ENCODE data around the gene CDC25A. TPM values are rescaled to one million over a fixed set of nuclear protein-coding genes. Genes with fewer than 3 reads are reported as not detected.

CDC25A gene
- total RNA-seq: 10 to 100 TPM; 55.7 to 57.4 TPM

DNA sequence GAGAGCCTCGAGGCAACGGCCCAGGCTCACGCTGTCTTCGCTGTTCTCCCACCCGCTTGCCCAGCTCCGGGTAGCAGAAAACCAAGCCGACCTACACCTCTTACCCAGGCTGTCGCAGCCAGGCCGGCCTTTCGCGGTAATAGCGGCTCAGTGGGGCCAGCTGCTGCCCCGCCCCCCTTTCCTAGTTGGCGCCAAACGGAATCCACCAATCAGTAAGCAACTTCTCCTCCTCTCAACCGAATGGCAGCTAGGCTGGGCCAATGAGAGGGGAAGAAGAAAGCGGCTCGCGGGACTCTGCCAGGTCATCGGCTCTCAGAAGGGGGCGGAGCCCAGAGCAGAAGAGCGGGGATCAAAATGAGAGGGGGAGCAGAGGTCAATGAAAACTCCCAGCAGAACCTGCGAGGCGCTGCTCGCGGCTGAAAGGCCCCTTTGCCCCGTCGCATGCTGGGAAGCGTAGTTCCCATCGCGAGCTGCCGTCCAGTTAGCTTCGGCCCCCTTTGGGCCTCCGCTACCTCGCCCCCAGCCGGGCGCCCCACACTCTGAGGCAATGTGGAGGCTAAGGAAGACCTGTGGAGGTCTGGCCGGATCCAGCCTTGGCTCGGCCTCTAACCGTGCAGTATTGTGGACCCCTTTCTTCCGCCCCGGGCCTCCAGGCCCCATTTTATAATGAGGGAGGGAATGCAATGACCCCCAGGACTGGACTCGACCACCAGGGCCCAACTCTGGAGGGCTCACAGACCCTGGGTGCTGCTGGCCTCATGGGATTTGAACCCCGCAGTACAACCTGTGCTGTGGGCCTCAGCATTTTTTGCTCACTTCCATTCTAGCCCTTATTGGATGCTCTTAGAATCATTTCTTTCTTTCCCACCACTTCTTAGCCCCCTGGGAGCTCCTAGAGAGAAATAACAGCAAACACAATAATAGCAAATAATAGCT, at the start of gene CDC25A:
TSS of gene CDC25A (minus strand) at position 152 of the 936 bp plus-strand sequence. CDS start 470 bp downstream, outside the sequence.
- Mint-ChIP-seq H3K9me3 (no peaks in the 10 kb centered on the region), H3K36me3 (peaks cover 37% of the 10 kb centered on the region), H3K4me1 (peaks cover 18% of the 10 kb centered on the region), H3K27me3 (peaks cover 22% of the 10 kb centered on the region), H3K4me3 (peak within 1 kb of the TSS; percentile 98), H3K27ac (peak within 1 kb of the TSS; percentile 82)
- peak; percentile 95 for DNase-seq

DNA sequence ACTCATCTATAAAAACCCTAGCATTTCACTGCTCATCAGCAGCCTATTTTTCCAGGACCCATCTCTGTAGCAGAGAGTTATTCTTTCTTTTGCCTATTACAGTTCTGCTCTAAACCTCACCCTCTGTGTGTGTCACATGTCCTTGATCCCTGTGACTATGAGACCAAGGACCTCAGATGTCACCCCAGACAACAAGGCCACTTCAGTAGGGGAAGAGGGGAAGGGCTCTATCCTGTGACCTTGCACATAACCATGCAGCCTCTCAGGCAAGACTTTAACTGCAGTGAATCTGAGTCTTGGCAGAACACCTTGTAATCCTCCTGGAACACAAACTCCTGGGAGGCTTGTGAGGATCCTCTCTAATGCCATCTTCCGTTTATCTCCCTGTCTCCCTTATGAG, 48.3 kb upstream of the CDC25A start:
- H3K27ac Mint-ChIP-seq: no peak overlapping the region
- H3K4me3 Mint-ChIP-seq: no peak overlapping the region
- H3K27me3 Mint-ChIP-seq: peaks cover 3% of the 10 kb centered on the region
- no peak for DNase-seq
- H3K4me1 Mint-ChIP-seq: peaks cover 13% of the 10 kb centered on the region
- H3K9me3 Mint-ChIP-seq: no peaks in the 10 kb centered on the region
- H3K36me3 Mint-ChIP-seq: no peaks in the 10 kb centered on the region

DNA sequence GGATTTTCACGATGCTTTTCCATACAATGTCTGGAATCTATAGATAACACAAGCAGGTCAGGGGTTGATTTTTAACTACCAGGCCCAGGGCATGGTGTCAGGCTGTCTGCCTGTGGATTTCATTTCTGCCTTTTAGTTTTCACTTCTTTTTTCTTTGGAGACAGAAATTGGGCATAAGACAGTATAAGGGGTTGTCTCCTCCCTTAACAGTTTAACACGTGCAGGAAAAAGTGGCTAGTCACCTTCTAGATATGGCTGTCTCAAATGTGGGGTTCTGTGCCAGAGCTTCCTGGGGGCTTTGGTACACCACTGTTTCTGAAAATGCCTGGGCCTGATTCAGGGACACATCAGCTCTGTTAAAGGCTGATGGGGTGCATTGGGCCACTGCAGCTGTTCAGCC, 45.3 kb upstream of the CDC25A start:
- Mint-ChIP-seq H3K27me3 (peaks cover 3% of the 10 kb centered on the region), H3K36me3 (no peaks in the 10 kb centered on the region), H3K27ac (no peak overlapping the region), H3K4me1 (peaks cover 7% of the 10 kb centered on the region), H3K9me3 (no peaks in the 10 kb centered on the region), H3K4me3 (no peak overlapping the region)
- DNase-seq: no peak

DNA sequence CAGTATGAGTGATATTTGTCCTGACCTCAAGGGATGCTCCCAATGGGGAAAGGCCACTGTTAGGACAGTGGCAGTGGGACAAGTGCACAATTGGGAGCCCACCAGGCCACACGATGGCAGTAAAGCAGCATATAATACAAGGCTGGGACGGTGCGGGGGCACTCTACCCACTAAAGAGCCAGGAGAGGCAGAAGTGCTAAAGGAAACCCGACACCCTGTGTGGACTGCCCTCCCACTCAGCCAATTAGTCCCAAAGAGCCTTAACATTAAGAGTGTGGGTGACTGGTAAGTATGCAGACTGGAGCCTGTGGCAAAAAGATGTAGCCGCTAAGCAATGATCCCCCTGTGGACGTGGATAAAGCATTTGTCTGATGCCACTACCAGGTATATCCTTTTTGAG, 44.5 kb upstream of the CDC25A start:
- no peaks in the 10 kb centered on the region for H3K36me3 Mint-ChIP-seq

DNA sequence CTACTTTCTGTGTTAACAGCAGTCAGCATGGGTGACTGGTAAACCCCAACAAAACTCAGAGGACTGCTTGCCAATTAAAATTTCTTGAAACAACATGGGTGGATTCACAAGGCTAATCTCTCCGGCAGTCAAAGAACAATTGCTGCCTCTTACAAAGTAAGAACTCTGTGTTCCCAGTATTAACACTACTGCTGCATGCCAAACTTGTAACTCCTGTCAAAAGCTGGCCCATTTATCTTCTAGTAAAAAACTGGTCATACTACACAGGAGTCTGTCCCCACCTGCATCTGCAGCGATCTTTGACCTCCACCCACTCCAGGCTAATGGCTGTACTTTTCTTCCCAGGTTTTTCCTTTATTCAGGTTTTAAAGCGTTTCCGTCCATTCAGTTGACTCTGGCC, 44.0 kb upstream of the CDC25A start:
- Mint-ChIP-seq H3K36me3 (no peaks in the 10 kb centered on the region), H3K4me3 (no peak overlapping the region), H3K27ac (no peak overlapping the region), H3K4me1 (peaks cover 9% of the 10 kb centered on the region), H3K9me3 (no peaks in the 10 kb centered on the region), H3K27me3 (peaks cover 3% of the 10 kb centered on the region)
- DNase-seq: no peak

More for the DNA sequence above, 44.5 kb upstream of the CDC25A start:
- no peak overlapping the region for H3K27ac Mint-ChIP-seq
- no peaks in the 10 kb centered on the region for H3K9me3 Mint-ChIP-seq
- peaks cover 7% of the 10 kb centered on the region for H3K4me1 Mint-ChIP-seq
- H3K27me3 Mint-ChIP-seq: peaks cover 3% of the 10 kb centered on the region
- H3K4me3 Mint-ChIP-seq: no peak overlapping the region
- DNase-seq: peak; percentile 68

DNA sequence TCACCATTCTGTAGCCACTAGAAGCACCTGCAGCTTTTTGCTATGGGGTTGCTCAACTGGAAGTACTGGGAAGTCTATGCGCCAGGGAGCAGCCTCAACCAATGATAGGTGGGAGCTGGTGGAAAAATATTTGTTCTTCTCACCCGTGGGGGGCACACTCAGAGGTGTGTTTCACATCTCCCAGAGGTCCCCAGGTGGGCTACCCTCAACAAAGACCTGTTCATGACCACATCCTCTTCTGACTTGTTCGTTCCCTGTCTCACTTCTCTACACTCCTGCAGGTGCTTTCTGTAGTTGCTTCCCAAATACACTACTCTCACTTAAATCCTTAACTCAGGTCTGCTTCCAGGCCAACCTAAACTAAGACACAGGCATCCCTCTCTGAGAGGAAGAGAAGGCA, 38.7 kb upstream of the CDC25A start:
- no peaks in the 10 kb centered on the region for H3K9me3 Mint-ChIP-seq
- DNase-seq: no peak
- H3K4me1 Mint-ChIP-seq: peaks cover 7% of the 10 kb centered on the region
- H3K4me3 Mint-ChIP-seq: no peak overlapping the region
- H3K27me3 Mint-ChIP-seq: no peaks in the 10 kb centered on the region
- H3K27ac Mint-ChIP-seq: no peak overlapping the region
- no peaks in the 10 kb centered on the region for H3K36me3 Mint-ChIP-seq

DNA sequence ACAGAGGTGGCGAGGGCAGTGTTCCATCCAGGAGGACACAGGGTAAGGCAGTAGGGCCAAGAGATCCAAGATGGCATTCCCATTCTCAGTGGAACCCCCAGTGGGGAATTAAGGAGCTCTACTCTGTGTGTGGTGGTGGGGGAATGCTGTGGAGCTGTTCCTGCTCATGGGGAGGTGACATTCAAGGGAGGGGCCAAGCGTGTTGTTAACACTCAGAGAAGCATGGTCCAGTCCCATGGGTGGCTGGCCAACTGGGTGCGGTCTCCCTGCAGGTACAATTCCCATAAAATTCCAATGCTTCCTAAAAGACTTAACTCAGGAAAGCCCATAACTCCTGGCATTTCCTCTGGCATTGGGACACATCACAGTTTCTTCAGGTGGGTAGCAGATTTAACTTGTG, 37.4 kb upstream of the CDC25A start:
- Mint-ChIP-seq H3K36me3 (no peaks in the 10 kb centered on the region), H3K27ac (no peak overlapping the region), H3K9me3 (no peaks in the 10 kb centered on the region), H3K4me3 (no peak overlapping the region), H3K27me3 (no peaks in the 10 kb centered on the region), H3K4me1 (peaks cover 7% of the 10 kb centered on the region)
- no peak for DNase-seq

DNA sequence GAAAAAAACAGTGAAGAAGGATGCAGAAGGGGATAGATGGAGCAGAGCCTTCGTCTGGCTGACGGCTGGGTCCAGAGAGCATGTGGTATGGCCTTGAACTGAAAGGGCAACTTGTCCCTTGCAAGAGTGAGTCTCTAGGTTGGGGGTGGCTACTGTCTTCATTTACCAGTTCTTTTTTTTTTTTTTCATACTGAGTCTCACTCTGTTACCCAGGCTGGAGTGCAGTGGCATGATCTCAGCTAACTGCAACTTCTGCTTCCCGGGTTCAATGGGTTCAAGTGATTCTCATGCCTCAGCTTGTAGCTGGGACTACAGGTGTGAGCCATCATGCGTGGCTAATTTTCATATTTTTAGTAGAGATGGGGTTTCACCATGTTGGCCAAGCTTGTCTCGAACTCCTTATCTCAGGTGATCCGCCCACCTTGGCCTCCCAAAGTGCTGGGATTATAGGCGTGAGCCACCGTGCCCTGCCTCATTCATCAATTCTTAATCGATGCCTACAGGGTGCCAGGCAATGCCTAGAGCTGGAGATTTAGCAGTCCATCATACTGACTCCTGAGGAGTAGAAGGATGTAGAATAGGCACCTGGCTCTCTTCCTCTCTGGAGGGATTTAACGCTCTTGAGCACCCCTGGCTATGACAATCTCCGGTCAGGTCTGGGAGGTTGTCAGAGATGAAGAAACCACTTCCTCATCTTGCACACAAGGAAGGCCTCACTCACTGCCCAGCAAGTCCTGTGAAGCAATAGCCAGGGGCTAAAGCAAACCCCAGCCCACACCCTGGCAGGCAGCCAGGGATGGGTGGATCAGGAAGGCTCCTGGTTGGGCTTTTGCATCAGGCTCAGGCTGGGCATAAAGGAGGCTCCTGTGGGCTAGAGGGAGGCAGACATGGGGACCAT, 34.6 kb upstream of the CDC25A start, which contains the start of gene CAMP:
TSS of gene CAMP (plus strand) at position 880 of the 898 bp plus-strand sequence. CDS start at position 897, 17 bp downstream.
- Mint-ChIP-seq H3K9me3 (no peaks in the 10 kb centered on the region), H3K27me3 (no peaks in the 10 kb centered on the region), H3K4me3 (no peak within 1 kb of the TSS), H3K36me3 (no peaks in the 10 kb centered on the region), H3K4me1 (peaks cover 7% of the 10 kb centered on the region), H3K27ac (no peak within 1 kb of the TSS)
- DNase-seq: no peak

DNA sequence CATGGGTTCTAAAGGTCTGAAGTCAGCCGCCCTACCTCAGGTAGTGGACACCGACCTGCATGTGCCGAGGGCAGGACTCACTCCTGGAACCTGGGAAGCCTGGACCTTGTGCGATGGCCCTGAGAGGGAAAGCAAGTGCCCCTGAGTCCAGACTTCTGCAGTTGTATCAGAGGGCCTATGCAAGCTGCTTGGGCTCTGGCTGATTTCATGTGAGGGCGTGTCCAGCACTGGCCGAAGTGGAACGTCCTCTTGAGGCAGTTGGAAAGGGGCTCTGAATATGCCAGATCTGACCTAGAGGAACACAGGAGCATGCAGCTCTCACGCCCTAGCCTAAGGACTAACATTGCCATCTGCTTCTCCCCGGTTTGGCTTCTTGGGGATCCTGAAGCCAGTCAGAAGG, 32.5 kb upstream of the CDC25A start:
- no peaks in the 10 kb centered on the region for H3K27me3 Mint-ChIP-seq
- no peaks in the 10 kb centered on the region for H3K36me3 Mint-ChIP-seq
- no peak overlapping the region for H3K4me3 Mint-ChIP-seq
- no peaks in the 10 kb centered on the region for H3K9me3 Mint-ChIP-seq
- DNase-seq: no peak
- no peaks in the 10 kb centered on the region for H3K4me1 Mint-ChIP-seq
- no peak overlapping the region for H3K27ac Mint-ChIP-seq

DNA sequence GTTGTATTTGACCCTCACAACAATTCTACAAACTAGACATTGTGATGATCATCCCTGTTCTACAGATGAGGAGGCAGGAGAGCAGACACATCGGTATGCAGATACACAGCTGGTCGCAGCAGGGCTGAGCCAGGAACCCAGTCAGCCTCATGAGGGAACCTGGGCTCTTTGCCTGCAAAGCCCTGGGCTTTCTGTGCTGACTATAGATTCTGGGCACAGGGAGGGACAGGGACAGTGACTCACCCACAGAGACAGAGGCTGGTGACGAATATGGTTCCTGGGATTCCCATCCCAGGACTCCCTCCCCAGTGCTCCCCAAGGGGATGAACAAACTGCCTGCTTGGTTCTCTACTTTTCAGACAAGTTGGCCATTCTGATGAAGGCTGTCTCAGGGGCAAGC, 31.3 kb upstream of the CDC25A start:
- H3K36me3 Mint-ChIP-seq: no peaks in the 10 kb centered on the region
- H3K4me3 Mint-ChIP-seq: no peak overlapping the region
- H3K9me3 Mint-ChIP-seq: no peaks in the 10 kb centered on the region
- H3K4me1 Mint-ChIP-seq: no peaks in the 10 kb centered on the region
- H3K27ac Mint-ChIP-seq: no peak overlapping the region
- H3K27me3 Mint-ChIP-seq: no peaks in the 10 kb centered on the region
- DNase-seq: no peak

DNA sequence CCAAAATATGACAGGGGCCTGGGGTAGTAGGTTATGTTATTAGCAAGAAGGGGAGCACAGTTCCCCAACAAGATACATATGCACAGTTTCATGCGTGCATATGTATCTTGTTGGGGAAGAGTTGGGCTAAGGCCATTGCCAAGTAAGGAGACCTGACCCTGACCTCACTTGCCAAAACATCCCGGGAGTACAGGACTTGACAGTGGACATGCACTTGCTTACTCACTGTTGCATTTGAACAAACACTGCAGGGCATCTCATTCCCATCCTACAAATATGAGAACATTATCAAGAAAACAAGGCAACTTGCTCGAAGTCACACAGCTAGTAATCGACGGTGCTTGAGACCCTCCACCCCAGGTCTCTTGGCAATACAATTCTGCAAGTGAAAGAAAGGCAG, 30.3 kb upstream of the CDC25A start:
- H3K27me3 Mint-ChIP-seq: no peaks in the 10 kb centered on the region
- no peak for DNase-seq
- H3K27ac Mint-ChIP-seq: no peak overlapping the region

DNA sequence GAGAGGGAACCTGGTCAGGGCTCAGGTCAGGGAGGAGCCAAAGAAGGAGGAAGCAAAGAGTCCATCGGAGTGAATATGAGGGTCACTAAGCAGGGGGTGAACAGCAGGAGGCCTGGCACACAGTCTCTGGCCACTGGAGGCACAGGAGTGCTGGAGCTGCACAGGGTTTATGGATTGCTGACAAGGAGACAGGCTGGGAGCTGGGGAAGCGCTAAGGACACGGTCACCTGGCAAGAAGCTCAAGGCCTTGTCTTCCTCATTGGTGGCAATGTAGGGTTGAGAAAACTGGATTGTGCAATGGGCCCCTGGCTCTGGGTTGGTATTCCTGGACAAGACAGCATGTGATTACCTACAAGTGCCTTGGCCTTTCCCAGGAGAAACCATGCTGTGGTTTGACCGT, 29.2 kb upstream of the CDC25A start:
- Mint-ChIP-seq H3K9me3 (no peaks in the 10 kb centered on the region), H3K4me3 (no peak overlapping the region), H3K36me3 (no peaks in the 10 kb centered on the region), H3K4me1 (no peaks in the 10 kb centered on the region), H3K27me3 (no peaks in the 10 kb centered on the region), H3K27ac (no peak overlapping the region)
- no peak for DNase-seq

More for the DNA sequence above, 30.3 kb upstream of the CDC25A start:
- Mint-ChIP-seq H3K36me3 (no peaks in the 10 kb centered on the region), H3K9me3 (no peaks in the 10 kb centered on the region), H3K4me1 (no peaks in the 10 kb centered on the region), H3K4me3 (no peak overlapping the region)

DNA sequence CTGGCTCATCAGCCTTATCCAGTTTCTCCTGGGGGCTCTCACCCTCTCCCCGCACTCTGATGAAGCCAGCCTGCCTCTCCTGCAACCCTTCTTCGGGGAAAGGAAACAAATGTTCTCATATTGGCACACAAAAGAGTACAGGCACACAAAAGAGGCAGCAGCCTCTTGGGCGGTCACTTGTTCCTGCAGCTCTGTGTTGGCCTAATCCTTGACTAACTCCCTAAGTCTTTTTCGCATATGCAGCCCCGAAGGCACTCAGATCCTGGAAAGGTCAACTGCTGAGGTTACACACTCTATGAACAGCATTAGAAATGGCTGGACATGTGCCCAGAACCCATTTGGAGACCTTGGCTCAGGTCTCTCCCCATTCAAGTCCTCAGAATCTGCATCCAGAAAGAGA, 27.7 kb upstream of the CDC25A start:
- H3K36me3 Mint-ChIP-seq: no peaks in the 10 kb centered on the region
- no peak overlapping the region for H3K4me3 Mint-ChIP-seq
- no peaks in the 10 kb centered on the region for H3K4me1 Mint-ChIP-seq
- DNase-seq: no peak
- H3K9me3 Mint-ChIP-seq: no peaks in the 10 kb centered on the region
- H3K27me3 Mint-ChIP-seq: no peaks in the 10 kb centered on the region
- H3K27ac Mint-ChIP-seq: no peak overlapping the region

DNA sequence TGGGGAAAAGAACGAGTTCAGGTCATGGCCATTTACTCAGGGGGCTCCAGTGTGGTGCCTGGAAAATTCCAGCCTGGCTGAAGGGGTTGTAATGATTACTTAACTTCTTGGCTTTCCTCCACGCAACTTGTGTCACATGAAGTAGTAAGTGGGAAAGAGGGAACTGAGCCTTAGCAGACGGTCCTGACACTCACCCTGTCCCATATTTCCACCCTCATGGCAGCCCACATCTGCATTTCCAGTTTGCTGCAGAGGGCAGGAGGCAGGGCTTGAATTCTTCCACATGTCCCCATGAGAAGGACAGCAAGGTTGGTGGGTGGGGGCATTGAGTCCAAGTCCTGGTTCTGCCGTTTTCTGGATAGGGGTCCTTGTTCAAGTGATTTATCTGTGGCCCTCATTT, 27.2 kb upstream of the CDC25A start:
- Mint-ChIP-seq H3K4me3 (no peak overlapping the region), H3K4me1 (no peaks in the 10 kb centered on the region), H3K36me3 (no peaks in the 10 kb centered on the region), H3K27me3 (no peaks in the 10 kb centered on the region), H3K9me3 (no peaks in the 10 kb centered on the region), H3K27ac (no peak overlapping the region)
- no peak for DNase-seq

DNA sequence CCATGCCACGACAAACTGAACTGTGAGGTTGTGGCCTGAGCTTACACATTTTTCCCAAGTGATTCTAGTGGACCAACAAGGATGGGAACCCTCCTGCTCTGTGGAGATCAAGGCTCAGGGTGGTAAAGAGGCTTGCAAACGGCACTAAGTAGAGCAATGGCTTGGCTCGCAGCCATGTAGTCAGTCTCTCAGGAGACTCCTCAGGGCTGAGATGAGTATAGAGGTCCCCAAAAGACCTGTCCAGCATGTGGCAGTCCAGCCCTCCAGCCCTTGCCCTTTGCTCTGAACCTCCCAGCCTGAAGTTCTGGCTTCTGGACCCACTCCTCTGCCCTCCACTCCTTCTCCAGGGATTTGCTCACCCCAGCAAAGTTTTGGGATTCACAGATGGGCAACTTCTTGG, 26.8 kb upstream of the CDC25A start:
- Mint-ChIP-seq H3K27me3 (no peaks in the 10 kb centered on the region), H3K9me3 (no peaks in the 10 kb centered on the region), H3K36me3 (no peaks in the 10 kb centered on the region), H3K4me3 (no peak overlapping the region), H3K27ac (no peak overlapping the region), H3K4me1 (no peaks in the 10 kb centered on the region)
- no peak for DNase-seq
